ELF-1 (cell line): ENCODE results near the gene RECQL5.

ENCODE experiments used
- DNase-seq: peaks from one replicate; pipeline ENCODE4 v3.0.0-alpha.2; 2016; ENCODE audit warnings: low read depth, low spot score

Gene RECQL5

GRCh38 chr17:75688209-75688825, 21.4 kb upstream of the RECQL5 start:
- DNase-seq = peak; percentile 14

- DNase-seq = no peak
Observed at GRCh38 chr17:75685499-75685898, 18.5 kb upstream of the RECQL5 start.

GRCh38 chr17:75684924-75685323, 18.0 kb upstream of the RECQL5 start:
- peak; percentile 22 for DNase-seq

- no peak for DNase-seq
Observed at GRCh38 chr17:75684249-75684648, 17.3 kb upstream of the RECQL5 start.

GRCh38 chr17:75683583-75683982, 16.6 kb upstream of the RECQL5 start:
- DNase-seq = no peak

- DNase-seq = peak; percentile 26
Observed at GRCh38 chr17:75681289-75681688, 14.3 kb upstream of the RECQL5 start.

- no peak for DNase-seq
Observed at GRCh38 chr17:75680431-75680830, 13.5 kb upstream of the RECQL5 start.

GRCh38 chr17:75679706-75680211, 12.8 kb upstream of the RECQL5 start:
- DNase-seq = peak; percentile 51

GRCh38 chr17:75676461-75676860, 9.5 kb upstream of the RECQL5 start:
- DNase-seq = no peak

- DNase-seq = no peak
Observed at GRCh38 chr17:75673487-75673886, 6.5 kb upstream of the RECQL5 start.

- DNase-seq = no peak
Observed at GRCh38 chr17:75672011-75672410, 5.1 kb upstream of the RECQL5 start.

GRCh38 chr17:75670868-75671267, 3.9 kb upstream of the RECQL5 start:
- DNase-seq = no peak

GRCh38 chr17:75668489-75668888, 1.5 kb upstream of the RECQL5 start:
- DNase-seq = no peak

GRCh38 chr17:75667825-75668224, 871 bp upstream of the RECQL5 start:
- DNase-seq = no peak

GRCh38 chr17:75665981-75666380, 973 bp downstream of the RECQL5 start:
- no peak for DNase-seq

GRCh38 chr17:75664099-75664549, 2.8 kb downstream of the RECQL5 start:
- no peak for DNase-seq

- no peak for DNase-seq
Observed at GRCh38 chr17:75662511-75662910, 4.4 kb downstream of the RECQL5 start.

- no peak for DNase-seq
Observed at GRCh38 chr17:75661531-75661930, 5.4 kb downstream of the RECQL5 start.

GRCh38 chr17:75658237-75658636, 8.7 kb downstream of the RECQL5 start:
- DNase-seq = no peak

- DNase-seq = no peak
Observed at GRCh38 chr17:75654176-75654575, 12.8 kb downstream of the RECQL5 start.

GRCh38 chr17:75652934-75653549, 13.9 kb downstream of the RECQL5 start:
- peak; percentile 79 for DNase-seq

- no peak for DNase-seq
Observed at GRCh38 chr17:75652341-75652740, 14.6 kb downstream of the RECQL5 start.

GRCh38 chr17:75650874-75651273, 16.1 kb downstream of the RECQL5 start:
- no peak for DNase-seq
